Measurements from ENCODE around the gene CFAP45.

DNA sequence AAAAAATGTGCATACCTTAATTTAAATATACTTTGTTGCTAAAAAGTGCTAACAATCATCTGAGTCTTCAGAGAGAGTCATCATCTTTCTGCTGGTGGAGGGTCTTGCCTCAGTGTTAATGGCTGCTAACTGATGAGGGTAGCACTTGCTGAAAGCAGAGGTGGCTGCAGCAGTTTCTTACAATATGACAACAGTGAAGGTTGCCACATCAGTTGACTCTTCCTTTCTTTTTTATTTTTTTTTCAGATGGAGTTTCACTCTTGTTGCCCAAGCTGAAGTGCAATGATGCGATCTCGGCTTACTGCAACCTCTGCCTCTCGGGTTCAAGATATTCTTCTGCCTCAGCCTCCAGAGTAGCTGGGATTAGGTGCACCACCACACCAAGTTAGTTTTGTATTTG, 2.6 kb upstream of the CFAP45 start:
- TF ChIP-seq CTCF (IDR thresholded peaks at IDR 0.05) (no peak), POLR2A (IDR thresholded peaks at IDR 0.05) (no peak)

Measured in lower leg skin (tissue), 3 donors.